GM21723 (cell line): ENCODE measurements around the gene MUC5B.

ENCODE experiments used
- ATAC-seq: cut with Tn5 transposase; IDR thresholded peaks from one replicate; pipeline ENCODE4 v1.9.1; 2021; ENCODE audit warnings: mild to moderate bottlenecking, moderate library complexity; ENCODE audit not compliant: unreplicated experiment

Gene MUC5B

DNA sequence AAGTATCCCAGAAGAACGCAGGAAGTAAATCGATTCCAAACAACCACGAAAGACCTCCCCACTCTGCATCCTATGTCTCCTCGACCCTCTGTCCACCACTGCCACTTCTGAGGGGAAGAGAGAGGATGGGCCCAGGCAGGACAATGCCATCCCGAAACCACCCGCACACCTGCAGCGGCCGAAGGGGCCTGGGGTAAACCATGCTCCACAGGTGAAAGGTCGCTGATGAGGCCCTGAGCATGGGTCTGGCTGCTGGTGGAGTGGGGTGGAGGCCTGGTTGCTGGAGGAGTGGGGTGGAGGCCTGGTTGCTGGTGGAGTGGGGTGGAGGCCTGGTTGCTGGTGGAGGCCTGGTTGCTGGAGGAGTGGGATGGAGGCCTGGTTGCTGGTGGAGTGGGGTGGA, 73.4 kb downstream of the MUC5B start:
- no peak for ATAC-seq

DNA sequence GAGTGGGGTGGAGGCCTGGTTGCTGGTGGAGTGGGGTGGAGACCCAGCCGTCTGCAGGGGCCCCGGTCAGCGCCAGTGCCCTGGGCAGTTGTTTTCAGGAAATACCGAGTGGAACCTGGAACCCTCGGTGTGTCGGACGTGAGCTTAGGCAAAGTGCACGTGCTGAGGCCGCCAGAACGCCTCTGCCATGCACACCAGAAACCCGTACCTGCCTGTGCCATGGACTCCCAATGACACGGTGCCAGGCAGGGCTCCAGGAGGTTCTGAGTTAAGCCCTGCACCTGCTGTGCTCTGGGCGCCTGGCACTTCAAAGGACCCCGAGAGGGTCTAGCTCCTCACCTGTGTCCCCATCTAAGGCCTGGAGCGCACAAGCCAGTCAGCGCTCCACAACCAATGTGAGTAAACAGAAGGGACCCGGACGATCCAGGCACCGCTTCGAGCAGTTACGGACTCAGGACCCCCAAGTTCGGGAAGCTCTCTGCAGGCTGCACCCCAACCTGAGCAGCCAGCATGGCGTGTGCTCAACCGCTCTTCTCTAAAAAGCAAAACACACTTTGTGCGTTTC, 74.2 kb downstream of the MUC5B start:
- no peak for ATAC-seq

- no peak for ATAC-seq
Observed at GRCh38 chr11:1297576-1298473, 75.0 kb downstream of the MUC5B start.

GRCh38 chr11:1298695-1299492, 76.0 kb downstream of the MUC5B start:
- ATAC-seq, result no peak

- ATAC-seq, result no peak
Observed at GRCh38 chr11:1299621-1300020, 76.8 kb downstream of the MUC5B start.

DNA sequence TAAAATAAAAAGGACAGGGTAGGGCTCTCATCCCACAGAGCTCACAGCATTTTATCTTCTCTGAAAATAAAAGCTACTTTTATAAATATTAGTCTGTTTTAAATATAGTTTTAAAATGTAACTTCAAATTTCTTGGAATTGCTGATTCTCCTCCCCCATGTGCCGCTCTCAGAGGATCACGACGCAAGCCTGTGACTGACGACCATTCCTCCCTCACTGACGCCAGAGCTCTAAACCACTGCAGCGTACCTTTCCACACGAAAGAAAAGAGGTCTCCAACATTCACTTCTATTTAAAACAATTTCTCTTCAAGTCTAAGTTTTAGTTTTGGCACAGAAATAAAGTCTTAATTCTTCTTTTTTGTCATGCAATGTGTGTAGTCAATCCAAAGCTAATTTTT, 77.3 kb downstream of the MUC5B start:
- ATAC-seq, result no peak

DNA sequence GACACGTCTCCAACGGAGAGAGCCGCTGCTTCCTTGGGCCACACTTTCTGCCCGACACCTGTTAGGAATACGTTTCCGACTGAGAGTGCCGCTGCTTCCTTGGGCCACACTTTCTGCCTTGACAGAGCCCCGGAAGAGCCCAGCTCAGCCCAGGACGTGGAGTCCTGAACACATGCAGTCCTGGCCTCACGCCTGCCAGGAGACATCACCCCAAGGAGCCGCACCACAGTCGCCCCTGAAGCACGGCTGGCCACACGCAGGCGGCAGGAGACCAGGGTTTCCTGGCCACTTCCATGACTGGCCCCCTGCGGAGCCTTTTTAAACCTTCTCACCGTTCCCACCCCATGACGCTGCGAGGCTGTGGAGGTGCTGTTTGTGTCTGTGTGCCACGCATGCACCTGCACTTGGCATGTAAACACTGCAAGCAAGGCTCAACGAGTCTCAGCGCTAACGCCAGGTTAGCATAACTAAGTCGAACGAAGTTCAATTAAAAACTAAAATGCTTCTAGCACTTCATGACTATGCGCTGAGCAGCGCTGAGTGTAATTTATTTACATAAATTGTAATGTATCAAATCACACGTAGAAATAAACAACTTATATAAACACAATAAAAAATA, 77.8 kb downstream of the MUC5B start:
- ATAC-seq, result no peak

- ATAC-seq, result no peak
Observed at GRCh38 chr11:1301220-1302000, 78.5 kb downstream of the MUC5B start.

DNA sequence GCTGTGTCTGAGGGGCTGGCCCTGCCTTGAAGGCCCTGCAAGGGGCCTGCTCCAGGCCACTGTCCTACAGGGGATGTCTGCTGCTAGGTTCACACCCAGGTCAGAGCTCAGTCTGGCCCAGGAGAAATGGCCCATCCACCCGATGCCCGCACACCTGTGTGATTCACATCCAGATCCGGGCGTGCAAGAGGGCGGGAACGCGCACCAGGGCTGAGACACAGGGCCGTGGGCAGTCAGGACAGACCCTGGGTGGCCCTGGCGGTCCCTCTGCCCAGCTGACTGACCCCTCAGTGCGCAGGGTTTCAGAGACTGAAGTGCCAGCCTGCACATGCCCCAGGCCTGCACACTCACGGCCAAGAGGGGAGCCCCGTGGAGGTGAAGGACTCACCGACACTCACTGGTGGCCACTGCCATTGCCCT, 79.2 kb downstream of the MUC5B start:
- ATAC-seq, result no peak

DNA sequence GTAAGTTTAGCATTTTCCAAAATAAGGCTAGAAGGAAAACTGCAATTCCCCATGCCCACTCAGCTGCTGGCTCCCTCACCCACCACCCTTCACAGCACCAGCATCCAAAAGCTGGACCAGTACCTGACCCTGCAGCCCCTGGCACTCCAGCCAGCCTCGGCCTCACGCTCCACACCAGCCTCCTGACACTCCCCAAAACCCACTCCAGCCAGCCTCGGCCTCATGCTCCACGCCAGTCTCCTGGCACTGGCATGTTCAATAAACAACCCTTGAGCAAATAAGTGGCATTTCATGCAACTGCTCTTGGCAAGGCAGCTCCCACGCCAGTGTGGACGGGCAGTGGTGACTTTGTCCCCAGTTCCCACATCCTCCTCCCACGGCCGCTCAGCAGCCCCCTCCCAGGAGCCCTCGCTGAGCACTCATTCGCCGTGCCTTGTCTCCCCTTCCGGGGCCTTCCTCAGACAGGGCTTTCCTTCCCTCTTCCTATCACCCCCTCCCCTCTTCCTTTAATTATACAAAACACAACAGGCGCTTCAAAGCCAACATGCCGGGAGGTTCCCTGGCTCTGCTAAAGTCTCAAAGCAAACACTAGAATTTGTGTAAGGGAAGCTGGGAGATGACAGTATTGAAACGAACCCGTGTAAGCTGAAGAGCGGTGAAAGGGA, 79.7 kb downstream of the MUC5B start:
- ATAC-seq, result no peak

DNA sequence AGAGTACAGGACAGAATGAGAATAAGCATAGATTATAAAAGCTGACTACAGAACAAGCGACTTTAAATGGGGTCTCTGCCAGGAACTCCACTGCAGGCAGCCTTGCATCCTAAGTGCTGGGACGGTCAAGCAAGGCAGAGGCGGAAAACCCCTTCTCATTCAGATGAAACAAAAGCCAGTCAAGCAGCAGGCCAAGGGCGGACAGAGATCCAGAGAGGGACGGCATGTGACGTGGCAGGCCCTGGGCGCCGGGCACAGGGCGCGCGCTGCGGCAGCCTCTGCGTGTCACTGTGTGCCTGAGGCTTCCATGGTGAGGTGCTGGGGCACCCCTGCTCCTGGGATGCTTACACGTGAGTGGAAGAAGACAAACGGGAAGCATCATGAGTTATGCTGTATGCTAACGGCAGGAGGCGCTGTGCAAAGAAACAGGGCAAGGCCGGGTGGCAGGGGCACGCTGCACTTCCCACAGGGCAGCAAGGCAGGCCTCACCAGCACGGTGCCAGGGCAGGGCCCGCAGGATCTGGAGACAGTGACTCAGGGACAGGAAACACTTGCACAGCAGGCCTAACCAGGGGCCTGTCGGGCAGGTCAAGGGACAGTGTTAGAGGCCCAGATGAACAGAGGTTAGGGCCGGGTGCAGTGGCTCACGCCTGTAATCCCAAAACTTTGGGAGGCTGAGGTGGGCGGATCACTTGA, 80.4 kb downstream of the MUC5B start:
- ATAC-seq, result no peak

- no peak for ATAC-seq
Observed at GRCh38 chr11:1303973-1304372, 81.1 kb downstream of the MUC5B start.

GRCh38 chr11:1304380-1304779, 81.5 kb downstream of the MUC5B start:
- ATAC-seq, result no peak

DNA sequence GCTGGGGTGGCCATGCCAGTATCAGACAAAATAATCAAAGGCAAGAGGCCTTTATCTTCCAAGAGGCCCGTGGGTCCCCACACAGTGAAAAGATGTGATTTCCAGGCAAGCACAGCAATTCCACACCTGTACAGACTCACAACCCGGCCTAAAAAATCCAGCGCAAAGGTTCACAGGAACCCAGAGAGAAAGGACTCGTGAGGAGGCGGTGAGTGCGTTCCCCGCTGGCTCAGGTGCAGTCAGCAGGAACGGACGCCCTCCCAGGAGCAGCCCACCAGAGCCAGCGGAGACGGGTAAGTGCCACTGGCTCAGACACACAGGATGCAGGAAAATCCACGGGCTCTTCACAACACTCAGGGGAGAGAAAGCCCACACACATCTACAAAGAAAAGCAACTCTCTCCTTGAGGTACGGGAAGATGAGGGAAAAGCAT, 82.2 kb downstream of the MUC5B start:
- no peak for ATAC-seq

DNA sequence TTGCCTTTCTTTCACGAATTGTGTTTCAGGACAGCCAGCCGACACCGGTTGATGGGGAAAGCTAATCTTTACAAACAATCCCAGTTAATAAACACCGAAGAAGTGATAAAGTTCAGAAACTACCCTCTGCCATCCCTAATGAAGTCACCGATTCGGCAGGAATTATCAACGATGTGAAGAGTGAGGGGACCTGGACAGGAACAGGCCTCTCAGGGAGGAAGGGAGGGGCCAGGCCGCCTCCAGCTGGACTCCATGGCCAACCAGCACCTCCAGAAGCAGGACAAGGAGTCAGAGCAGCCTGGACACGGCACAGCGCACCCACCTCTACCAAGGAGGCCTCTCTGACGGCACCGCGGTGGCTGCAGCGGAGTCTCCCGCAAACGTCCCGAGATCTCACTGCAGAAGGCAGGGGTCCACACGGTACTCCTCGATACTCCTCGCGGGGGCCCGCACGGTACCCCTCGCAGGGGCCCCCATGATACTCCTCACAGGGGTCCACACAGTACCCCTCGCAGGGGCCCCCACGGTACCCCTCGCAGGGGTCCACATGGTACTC, 82.7 kb downstream of the MUC5B start:
- no peak for ATAC-seq

GRCh38 chr11:1306186-1307162, 83.6 kb downstream of the MUC5B start:
- ATAC-seq, result no peak

GRCh38 chr11:1307163-1307870, 84.5 kb downstream of the MUC5B start:
- no peak for ATAC-seq
